HepG2 (cell line): ENCODE data around the gene PYGO1. TPM values are rescaled to one million over a fixed set of nuclear protein-coding genes. Genes with fewer than 3 reads are reported as not detected.
"Not testable (repeated sequence)": the region's sequence is repeated elsewhere in the genome, so short reads cannot be mapped to it uniquely, and the experiment has no call there.

Source experiments
- HOXA3 ChIP-seq: sonication (generic); formaldehyde crosslinking; IDR thresholded peaks from 2 replicates; pipeline ENCODE4 v1.5.0; 2020; ENCODE audit warnings: missing genetic modification reagents
- KDM3A ChIP-seq: IDR thresholded peaks from 2 replicates; pipeline ENCODE4 v1.6.1; 2018; ENCODE audit warnings: low read depth, missing compliant biosample characterization
- KLF15 ChIP-seq: sonication (generic); formaldehyde crosslinking; IDR thresholded peaks from 2 replicates; pipeline ENCODE4 v1.8.1; 2023; ENCODE audit warnings: borderline replicate concordance, mild to moderate bottlenecking, inconsistent platforms, missing genetic modification reagents, mixed read lengths
- MXI1 ChIP-seq: IDR thresholded peaks from 3 replicates; pipeline ENCODE4 v1.6.1; 2012; ENCODE audit warnings: low read depth, low read length, inconsistent platforms, borderline replicate concordance
- ZNF776 ChIP-seq: sonication (generic); formaldehyde crosslinking; IDR thresholded peaks from 2 replicates; pipeline ENCODE4 v1.4.0; 2020; ENCODE audit warnings: mild to moderate bottlenecking, missing genetic modification reagents
- polyA plus RNA-seq, 8 experiments: library from polyadenylated mRNA; depleted of rRNA in 3 of 8; stranded (reverse) in 7 of 8; unstranded in 1 of 8; fragments of >200 nt; fragmentation: Illumina TruSeq in 4 of 8; extraction: Trizol in 4 of 8; gene quantifications; 2 replicates each; pipeline versions ENCODE4 v1.2.1 to v1.2.3, GENCODE V29; 2011 to 2016; ENCODE audit warnings: low read depth in 4 of 8, missing spikeins in 1 of 8, mixed read lengths in 1 of 8; ENCODE audit not compliant: insufficient read depth in 1 of 8
- total RNA-seq, 5 experiments: library from RNA; depleted of rRNA; stranded (reverse); fragments of >200 nt; fragmentation: Illumina TruSeq; extraction: Trizol; gene quantifications; 2 replicates each; pipeline ENCODE4 v1.2.3, GENCODE V29; 2016; ENCODE audit warnings: low read depth in 1 of 5
- TF ChIP-seq, protein P1 (sequence below), 2 experiments: fragments of 450-650 bp in 1 of 2; sonication (generic) in 1 of 2; formaldehyde crosslinking in 1 of 2; IDR thresholded peaks; 2 replicates each; pipeline versions ENCODE4 v1.6.1 to v1.8.0; 2016 to 2022; ENCODE audit warnings: antibody characterized with exemption in 1 of 2, mild to moderate bottlenecking in 1 of 2, missing genetic modification reagents in 1 of 2
- TF ChIP-seq, protein P2 (sequence below): sonication (generic); formaldehyde crosslinking; IDR thresholded peaks from 2 replicates; pipeline ENCODE4 v1.4.0; 2020; ENCODE audit warnings: missing genetic modification reagents, borderline replicate concordance
- TF ChIP-seq, protein P3 (sequence below): sonication (generic); formaldehyde crosslinking; IDR thresholded peaks from 2 replicates; pipeline ENCODE4 v1.4.0; 2020; ENCODE audit warnings: missing genetic modification reagents
- TF ChIP-seq, protein P4 (sequence below): sonication (generic); formaldehyde crosslinking; IDR thresholded peaks from 2 replicates; pipeline ENCODE4; 2020; ENCODE audit warnings: missing genetic modification reagents, mild to moderate bottlenecking, borderline replicate concordance

The PYGO1 gene
- total and polyA plus RNA-seq, 2 of the 13 experiments (the other 11 are each of a cell fraction or from before 2014, with no cell fraction given) = 1.1 to 1.8 TPM

DNA sequence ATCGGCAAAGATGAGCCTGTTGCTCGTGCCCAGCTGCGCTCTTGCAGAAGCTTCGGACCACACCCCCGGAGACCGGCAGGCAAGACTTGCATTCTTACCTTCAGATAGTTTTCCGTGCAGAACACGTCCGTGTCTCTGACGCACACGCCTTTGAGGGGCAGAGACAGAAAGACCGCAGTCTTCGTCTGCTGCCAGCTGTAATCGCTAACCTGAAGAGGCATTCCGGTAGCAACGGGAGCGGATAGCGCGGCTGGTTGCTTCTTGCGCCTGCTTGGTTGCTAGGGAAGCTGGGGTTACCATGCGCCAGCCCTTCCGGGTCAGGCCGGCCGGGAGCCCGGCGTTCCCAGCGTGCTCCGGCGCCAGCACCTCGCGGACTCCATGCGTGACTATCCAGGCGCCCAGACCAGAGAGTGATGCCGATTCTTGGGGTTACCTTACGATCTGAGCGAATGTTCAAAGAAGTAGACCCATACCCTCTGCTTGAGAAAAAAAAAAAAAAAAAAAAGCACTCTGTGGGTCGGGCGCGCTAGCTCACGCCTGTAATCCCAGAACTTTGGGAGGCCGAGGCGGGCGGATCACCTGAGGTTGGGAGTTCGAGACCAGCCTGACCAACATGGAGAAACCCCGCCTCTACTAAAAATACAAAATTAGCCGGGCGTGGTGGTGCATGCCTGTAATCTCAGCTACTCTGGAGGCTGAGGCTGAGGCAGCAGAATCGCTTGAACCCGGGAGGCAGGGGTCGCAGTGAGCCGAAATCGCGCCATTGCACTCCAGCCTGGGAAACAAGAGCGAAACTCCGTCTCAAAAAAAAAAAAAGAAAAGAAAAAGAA, 89.8 kb downstream of the PYGO1 start (continued):
- TF ChIP-seq, protein P1, sequence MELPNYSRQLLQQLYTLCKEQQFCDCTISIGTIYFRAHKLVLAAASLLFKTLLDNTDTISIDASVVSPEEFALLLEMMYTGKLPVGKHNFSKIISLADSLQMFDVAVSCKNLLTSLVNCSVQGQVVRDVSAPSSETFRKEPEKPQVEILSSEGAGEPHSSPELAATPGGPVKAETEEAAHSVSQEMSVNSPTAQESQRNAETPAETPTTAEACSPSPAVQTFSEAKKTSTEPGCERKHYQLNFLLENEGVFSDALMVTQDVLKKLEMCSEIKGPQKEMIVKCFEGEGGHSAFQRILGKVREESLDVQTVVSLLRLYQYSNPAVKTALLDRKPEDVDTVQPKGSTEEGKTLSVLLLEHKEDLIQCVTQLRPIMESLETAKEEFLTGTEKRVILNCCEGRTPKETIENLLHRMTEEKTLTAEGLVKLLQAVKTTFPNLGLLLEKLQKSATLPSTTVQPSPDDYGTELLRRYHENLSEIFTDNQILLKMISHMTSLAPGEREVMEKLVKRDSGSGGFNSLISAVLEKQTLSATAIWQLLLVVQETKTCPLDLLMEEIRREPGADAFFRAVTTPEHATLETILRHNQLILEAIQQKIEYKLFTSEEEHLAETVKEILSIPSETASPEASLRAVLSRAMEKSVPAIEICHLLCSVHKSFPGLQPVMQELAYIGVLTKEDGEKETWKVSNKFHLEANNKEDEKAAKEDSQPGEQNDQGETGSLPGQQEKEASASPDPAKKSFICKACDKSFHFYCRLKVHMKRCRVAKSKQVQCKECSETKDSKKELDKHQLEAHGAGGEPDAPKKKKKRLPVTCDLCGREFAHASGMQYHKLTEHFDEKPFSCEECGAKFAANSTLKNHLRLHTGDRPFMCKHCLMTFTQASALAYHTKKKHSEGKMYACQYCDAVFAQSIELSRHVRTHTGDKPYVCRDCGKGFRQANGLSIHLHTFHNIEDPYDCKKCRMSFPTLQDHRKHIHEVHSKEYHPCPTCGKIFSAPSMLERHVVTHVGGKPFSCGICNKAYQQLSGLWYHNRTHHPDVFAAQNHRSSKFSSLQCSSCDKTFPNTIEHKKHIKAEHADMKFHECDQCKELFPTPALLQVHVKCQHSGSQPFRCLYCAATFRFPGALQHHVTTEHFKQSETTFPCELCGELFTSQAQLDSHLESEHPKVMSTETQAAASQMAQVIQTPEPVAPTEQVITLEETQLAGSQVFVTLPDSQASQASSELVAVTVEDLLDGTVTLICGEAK (IDR thresholded peaks at IDR 0.05) = not testable (repeated sequence)
- TF ChIP-seq, protein P1 (CRISPR knock-in tag; IDR thresholded peaks at IDR 0.05) = 0 out of 2 replicates have a peak, but pooled peaks have one; percentile 15
- TF ChIP-seq HOXA3 (CRISPR knock-in tag) (peak; percentile 68), KLF15 (CRISPR knock-in tag) (peak; percentile 59; the same call in 1 of the 2 replicates), ZNF776 (CRISPR knock-in tag) (0 out of 2 replicates have a peak, but pooled peaks have one; percentile 52), KDM3A (0 out of 2 replicates have a peak, but pooled peaks have one; percentile 29), MXI1 (peak; percentile 93; the same call in 2 of the 3 replicates)
- TF ChIP-seq, protein P2, sequence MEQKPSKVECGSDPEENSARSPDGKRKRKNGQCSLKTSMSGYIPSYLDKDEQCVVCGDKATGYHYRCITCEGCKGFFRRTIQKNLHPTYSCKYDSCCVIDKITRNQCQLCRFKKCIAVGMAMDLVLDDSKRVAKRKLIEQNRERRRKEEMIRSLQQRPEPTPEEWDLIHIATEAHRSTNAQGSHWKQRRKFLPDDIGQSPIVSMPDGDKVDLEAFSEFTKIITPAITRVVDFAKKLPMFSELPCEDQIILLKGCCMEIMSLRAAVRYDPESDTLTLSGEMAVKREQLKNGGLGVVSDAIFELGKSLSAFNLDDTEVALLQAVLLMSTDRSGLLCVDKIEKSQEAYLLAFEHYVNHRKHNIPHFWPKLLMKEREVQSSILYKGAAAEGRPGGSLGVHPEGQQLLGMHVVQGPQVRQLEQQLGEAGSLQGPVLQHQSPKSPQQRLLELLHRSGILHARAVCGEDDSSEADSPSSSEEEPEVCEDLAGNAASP (CRISPR knock-in tag) = 0 out of 2 replicates have a peak, but pooled peaks have one; percentile 24
- TF ChIP-seq, protein P3, sequence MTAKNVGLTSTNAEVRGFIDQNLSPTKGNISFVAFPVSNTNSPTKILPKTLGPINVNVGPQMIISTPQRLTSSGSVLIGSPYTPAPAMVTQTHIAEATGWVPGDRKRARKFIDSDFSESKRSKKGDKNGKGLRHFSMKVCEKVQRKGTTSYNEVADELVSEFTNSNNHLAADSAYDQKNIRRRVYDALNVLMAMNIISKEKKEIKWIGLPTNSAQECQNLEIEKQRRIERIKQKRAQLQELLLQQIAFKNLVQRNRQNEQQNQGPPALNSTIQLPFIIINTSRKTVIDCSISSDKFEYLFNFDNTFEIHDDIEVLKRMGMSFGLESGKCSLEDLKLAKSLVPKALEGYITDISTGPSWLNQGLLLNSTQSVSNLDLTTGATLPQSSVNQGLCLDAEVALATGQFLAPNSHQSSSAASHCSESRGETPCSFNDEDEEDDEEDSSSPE = peak; percentile 65; the same call in 1 of the 2 replicates
- TF ChIP-seq, protein P4, sequence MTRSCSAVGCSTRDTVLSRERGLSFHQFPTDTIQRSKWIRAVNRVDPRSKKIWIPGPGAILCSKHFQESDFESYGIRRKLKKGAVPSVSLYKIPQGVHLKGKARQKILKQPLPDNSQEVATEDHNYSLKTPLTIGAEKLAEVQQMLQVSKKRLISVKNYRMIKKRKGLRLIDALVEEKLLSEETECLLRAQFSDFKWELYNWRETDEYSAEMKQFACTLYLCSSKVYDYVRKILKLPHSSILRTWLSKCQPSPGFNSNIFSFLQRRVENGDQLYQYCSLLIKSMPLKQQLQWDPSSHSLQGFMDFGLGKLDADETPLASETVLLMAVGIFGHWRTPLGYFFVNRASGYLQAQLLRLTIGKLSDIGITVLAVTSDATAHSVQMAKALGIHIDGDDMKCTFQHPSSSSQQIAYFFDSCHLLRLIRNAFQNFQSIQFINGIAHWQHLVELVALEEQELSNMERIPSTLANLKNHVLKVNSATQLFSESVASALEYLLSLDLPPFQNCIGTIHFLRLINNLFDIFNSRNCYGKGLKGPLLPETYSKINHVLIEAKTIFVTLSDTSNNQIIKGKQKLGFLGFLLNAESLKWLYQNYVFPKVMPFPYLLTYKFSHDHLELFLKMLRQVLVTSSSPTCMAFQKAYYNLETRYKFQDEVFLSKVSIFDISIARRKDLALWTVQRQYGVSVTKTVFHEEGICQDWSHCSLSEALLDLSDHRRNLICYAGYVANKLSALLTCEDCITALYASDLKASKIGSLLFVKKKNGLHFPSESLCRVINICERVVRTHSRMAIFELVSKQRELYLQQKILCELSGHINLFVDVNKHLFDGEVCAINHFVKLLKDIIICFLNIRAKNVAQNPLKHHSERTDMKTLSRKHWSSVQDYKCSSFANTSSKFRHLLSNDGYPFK = peak; percentile 78; the same call in 1 of the 2 replicates
